ENCODE measurements around the gene H1-8. TPM values are rescaled to one million over a fixed set of nuclear protein-coding genes. Genes with fewer than 3 reads are reported as not detected.

Gene H1-8
- total RNA-seq, 1 experiment from 2014 or later, result not detected

DNA sequence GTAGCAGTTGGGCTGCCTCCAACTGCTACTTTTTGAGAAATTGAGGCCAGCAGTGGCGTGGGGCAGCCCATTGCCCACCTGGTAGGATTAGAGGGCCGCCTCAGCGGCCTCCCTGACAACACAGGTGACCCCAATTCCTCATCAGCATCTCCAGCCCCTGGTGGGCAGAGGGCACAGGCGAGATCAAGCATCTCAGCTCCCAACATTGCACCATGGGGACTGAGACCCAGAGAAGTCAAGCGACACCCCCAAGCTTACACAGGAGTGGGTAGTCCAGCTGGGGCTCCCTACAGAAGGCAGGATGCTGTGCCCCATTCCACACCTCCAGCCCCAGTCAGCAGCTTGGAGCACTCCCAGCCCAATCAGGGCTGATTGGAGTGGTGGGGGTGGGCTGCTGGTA lies 228 bp upstream of the H1-8 start:
- no peak overlapping the region for H3K4me3 Mint-ChIP-seq
- Histone ChIP-seq H3K4ac (ENCODE audit: low read depth, low read length) (no peak overlapping the region), H3K9me3 (ENCODE audit: control insufficient read depth, low read depth, low read length) (no peaks in the 10 kb centered on the region), H2AK5ac (ENCODE audit: insufficient read length, low read length) (no peak overlapping the region), H4K20me1 (ENCODE audit: control insufficient read depth, insufficient read depth, insufficient read length) (no peaks in the 10 kb centered on the region), H3K4me2 (ENCODE audit: insufficient read depth, insufficient read length, low read length) (no peak overlapping the region), H3T11ph (ENCODE audit: low read length) (no peak overlapping the region), H3K14ac (ENCODE audit: insufficient read depth, low read length) (no peak overlapping the region), H4K8ac (replicated peaks; ENCODE audit: insufficient read length, low read depth, low read length) (no peak overlapping the region), H2BK12ac (ENCODE audit: insufficient read length, low read depth, low read length) (no peak overlapping the region), H3K27me3 (ENCODE audit: insufficient read depth, low read length) (no peaks in the 10 kb centered on the region; the same call in 1 of the 2 replicates), H4K91ac (ENCODE audit: insufficient read length, low read depth, low read length) (no peak overlapping the region), H3K18ac (ENCODE audit: insufficient read length, low read depth, low read length) (no peak overlapping the region), H2BK120ac (ENCODE audit: low read depth, low read length, poor library complexity, severe bottlenecking) (no peak overlapping the region), H3K79me1 (ENCODE audit: insufficient read depth, low read depth, low read length, poor library complexity, severe bottlenecking) (no peaks in the 10 kb centered on the region), H4K5ac (ENCODE audit: insufficient read length, low read depth, low read length) (no peak overlapping the region), H2BK5ac (ENCODE audit: insufficient read length, low read length) (no peak overlapping the region), H3K9ac (ENCODE audit: extremely low read depth, insufficient read length, low read length) (no peak overlapping the region), H3K23ac (ENCODE audit: insufficient read length, low read depth, low read length) (no peak overlapping the region), H2BK20ac (ENCODE audit: low read depth, low read length, poor library complexity, severe bottlenecking) (no peak overlapping the region), H3K23me2 (ENCODE audit: insufficient read length, low read depth, low read length, poor library complexity, severe bottlenecking) (no peaks in the 10 kb centered on the region), H3K4me1 (ENCODE audit: insufficient read depth, low read length) (no peaks in the 10 kb centered on the region; the same call in 1 of the 2 replicates), H3K79me2 (ENCODE audit: insufficient read depth, low read length) (no peaks in the 10 kb centered on the region), H2AFZ (ENCODE audit: low read length) (no peak overlapping the region), H3K56ac (ENCODE audit: insufficient read length, low read depth, low read length) (no peak overlapping the region), H3K27ac (ENCODE audit: insufficient read length, low read depth, low read length) (no peak overlapping the region), H2BK15ac (ENCODE audit: low read depth, low read length) (no peak overlapping the region)
- H3K4me1 Mint-ChIP-seq, result peaks cover 16 to 20% of the 10 kb centered on the region in 2 experiments
- no peak for DNase-seq
- peaks cover 2% of the 10 kb centered on the region; the same call in 1 of the 2 replicates for H3K27me3 Mint-ChIP-seq (ENCODE audit: low read depth)
- H3K9me3 Mint-ChIP-seq, result 0 out of 5 replicates have a peak, but pooled peaks cover 0 to 3% of the 10 kb centered on the region in 2 experiments
- H3K27ac Mint-ChIP-seq, result no peak overlapping the region
- H3K36me3 Mint-ChIP-seq (ENCODE audit: insufficient read depth in 1 of 3, low read depth in 3 of 3), result no peaks in the 10 kb centered on the region
- TF ChIP-seq, protein P1, sequence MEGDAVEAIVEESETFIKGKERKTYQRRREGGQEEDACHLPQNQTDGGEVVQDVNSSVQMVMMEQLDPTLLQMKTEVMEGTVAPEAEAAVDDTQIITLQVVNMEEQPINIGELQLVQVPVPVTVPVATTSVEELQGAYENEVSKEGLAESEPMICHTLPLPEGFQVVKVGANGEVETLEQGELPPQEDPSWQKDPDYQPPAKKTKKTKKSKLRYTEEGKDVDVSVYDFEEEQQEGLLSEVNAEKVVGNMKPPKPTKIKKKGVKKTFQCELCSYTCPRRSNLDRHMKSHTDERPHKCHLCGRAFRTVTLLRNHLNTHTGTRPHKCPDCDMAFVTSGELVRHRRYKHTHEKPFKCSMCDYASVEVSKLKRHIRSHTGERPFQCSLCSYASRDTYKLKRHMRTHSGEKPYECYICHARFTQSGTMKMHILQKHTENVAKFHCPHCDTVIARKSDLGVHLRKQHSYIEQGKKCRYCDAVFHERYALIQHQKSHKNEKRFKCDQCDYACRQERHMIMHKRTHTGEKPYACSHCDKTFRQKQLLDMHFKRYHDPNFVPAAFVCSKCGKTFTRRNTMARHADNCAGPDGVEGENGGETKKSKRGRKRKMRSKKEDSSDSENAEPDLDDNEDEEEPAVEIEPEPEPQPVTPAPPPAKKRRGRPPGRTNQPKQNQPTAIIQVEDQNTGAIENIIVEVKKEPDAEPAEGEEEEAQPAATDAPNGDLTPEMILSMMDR (conservative IDR thresholded peaks at IDR 0.05), result no peak
- WGBS (ENCODE audit: extremely low coverage, insufficient read length, low lambda C conversion rate), result no CpG with 5 or more reads among the region's 5 CpGs

Data from H9 (cell line).